Breast epithelium (tissue), 3 donors: Measurements from ENCODE around the gene ZNF587B.

Source experiments
- CTCF ChIP-seq, 3 donors: fragments of 450-650 bp; IDR thresholded peaks; one replicate each; pipeline ENCODE4 v1.5.1; 2016 to 2017; ENCODE audit warnings: antibody characterized with exemption in 3 of 3, mild to moderate bottlenecking in 3 of 3, moderate library complexity in 3 of 3
- POLR2A ChIP-seq: fragments of 450-650 bp; IDR thresholded peaks from one replicate; pipeline ENCODE4 v1.6.1; 2016; ENCODE audit warnings: antibody characterized with exemption, mild to moderate bottlenecking, moderate library complexity
- POLR2AphosphoS5 ChIP-seq, 3 donors: sonication (generic); formaldehyde crosslinking; IDR thresholded peaks; one replicate each; pipeline ENCODE4 v1.6.1; 2017; ENCODE audit warnings: antibody characterized with exemption in 3 of 3

- TF ChIP-seq POLR2A (no peak), CTCF (IDR thresholded peaks at IDR 0.05) (no peak), POLR2AphosphoS5 (IDR thresholded peaks at IDR 0.05) (peak in 1 of 3 donors; percentile 52)
These were observed 26.3 kb upstream of the ZNF587B start for GRCh38 chr19:57803594-57804325.
